ENCODE measurements around the gene SIM2. TPM values are rescaled to one million over a fixed set of nuclear protein-coding genes. Genes with fewer than 3 reads are reported as not detected.

Gene SIM2
- polyA plus RNA-seq, 3 donors from 2014 or later, result not detected

- H3K36me3 Mint-ChIP-seq, result no peaks in the 10 kb centered on the region
- H3K4me3 Mint-ChIP-seq, result no peak overlapping the region
- no peak for DNase-seq
- H3K4me1 Mint-ChIP-seq, result no peaks in the 10 kb centered on the region
- H3K27me3 Mint-ChIP-seq (ENCODE audit: low read depth in 3 of 3), result peaks cover 6 to 14% (median 10%) of the 10 kb centered on the region in 3 donors
- H3K27ac Mint-ChIP-seq, result no peak overlapping the region
- H3K9me3 Mint-ChIP-seq, result peaks cover 0 to 2% (median 0%) of the 10 kb centered on the region in 6 donors
Observed at GRCh38 chr21:36734367-36735200, 35.7 kb downstream of the SIM2 start.

DNA sequence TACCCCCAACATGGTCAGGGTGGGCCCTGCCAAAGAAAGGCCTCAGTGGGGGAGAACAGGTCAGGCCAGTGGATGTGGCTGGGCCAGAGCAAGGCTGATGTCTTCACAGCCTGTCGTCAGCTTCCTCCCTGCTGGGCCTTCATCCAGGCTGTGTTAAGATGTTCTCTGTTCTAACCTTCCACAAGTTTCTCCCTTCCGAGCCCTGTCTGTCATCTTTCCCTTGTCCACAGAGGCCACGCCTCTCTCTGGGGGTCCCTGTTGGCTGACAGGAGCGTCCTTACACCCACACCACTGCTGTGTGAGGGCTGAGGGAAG is 36.2 kb downstream of the SIM2 start:
- H3K4me3 Mint-ChIP-seq, result no peak overlapping the region
- no peak for DNase-seq
- no peaks in the 10 kb centered on the region for H3K36me3 Mint-ChIP-seq
- H3K4me1 Mint-ChIP-seq, result no peaks in the 10 kb centered on the region
- H3K9me3 Mint-ChIP-seq, result peaks cover 0 to 2% (median 0%) of the 10 kb centered on the region in 6 donors
- H3K27ac Mint-ChIP-seq, result no peak overlapping the region
- peaks cover 6 to 13% (median 10%) of the 10 kb centered on the region in 3 donors for H3K27me3 Mint-ChIP-seq (ENCODE audit: low read depth in 3 of 3)

DNA sequence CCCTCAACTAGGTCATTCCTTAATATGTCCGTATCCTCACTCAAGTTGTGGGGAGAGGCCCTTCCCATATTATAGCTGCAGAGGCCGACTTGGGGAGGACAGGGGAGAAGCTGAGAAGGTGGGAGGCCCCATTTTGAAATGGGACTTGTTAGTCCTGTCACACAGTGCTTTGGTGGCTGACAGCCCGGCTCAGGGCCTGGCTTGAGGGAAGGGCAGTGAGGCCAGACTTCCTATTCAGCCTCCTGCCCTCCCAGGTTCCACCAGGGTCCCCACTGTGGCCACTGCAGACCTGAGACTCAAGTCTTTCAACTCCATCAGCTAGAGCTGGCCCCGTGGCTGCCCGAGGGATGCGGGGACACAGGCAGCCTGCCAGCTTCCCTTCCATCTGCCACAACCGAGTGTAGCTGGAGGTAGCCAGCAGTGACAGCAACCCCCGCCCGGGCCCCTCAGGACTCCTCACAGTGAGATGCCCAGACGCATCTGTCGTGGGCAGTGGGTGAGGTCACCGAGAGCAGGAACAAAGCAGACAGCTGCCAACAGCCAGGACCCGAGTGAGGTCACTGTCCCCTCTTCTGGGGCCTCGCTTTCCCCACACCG is 36.9 kb downstream of the SIM2 start:
- H3K36me3 Mint-ChIP-seq, result no peaks in the 10 kb centered on the region
- H3K27me3 Mint-ChIP-seq (ENCODE audit: low read depth in 3 of 3), result peaks cover 5 to 12% (median 10%) of the 10 kb centered on the region in 3 donors
- no peak overlapping the region for H3K4me3 Mint-ChIP-seq
- DNase-seq, result no peak
- H3K9me3 Mint-ChIP-seq, result peaks cover 0 to 2% (median 0%) of the 10 kb centered on the region in 6 donors
- H3K4me1 Mint-ChIP-seq, result no peaks in the 10 kb centered on the region
- no peak overlapping the region for H3K27ac Mint-ChIP-seq

DNA sequence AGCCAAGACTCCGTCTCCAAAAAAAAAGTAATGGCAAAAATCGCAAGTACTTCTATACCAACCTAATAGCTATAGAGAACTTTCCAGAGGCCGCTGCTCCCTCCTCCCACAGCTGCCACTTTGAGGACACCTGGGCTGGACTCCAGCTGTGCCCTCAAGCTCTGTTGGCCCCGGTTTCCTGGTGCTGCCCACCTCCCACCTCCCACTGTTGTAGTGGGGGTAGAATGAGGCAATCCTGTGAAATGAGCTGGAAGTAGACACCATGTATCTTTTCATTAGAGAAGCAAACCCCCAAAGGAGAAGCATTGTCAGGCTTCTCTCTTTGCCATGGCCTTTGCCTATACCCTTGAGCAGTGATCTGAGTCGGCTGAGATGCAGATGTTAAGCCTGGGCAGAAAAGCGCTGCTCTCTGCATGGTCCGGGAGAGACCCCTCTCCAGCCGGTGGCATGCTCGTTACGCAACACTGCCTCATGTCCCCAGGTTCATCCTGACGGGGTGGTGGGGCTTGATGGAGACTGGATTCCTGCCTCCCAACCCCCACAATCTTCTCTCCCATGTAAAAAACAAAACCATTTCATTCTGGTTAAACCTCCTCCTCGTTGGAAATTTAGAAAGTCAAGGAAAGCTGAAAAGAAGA is 39.7 kb downstream of the SIM2 start:
- no peaks in the 10 kb centered on the region for H3K36me3 Mint-ChIP-seq
- no peak for DNase-seq
- no peak overlapping the region for H3K4me3 Mint-ChIP-seq
- no peaks in the 10 kb centered on the region for H3K4me1 Mint-ChIP-seq
- H3K27me3 Mint-ChIP-seq (ENCODE audit: low read depth in 3 of 3), result peaks cover 2 to 8% (median 4%) of the 10 kb centered on the region in 3 donors
- H3K9me3 Mint-ChIP-seq, result peaks cover 0 to 2% (median 0%) of the 10 kb centered on the region in 6 donors
- peak overlapping the region in 1 of 6 donors; percentile 10 for H3K27ac Mint-ChIP-seq

GRCh38 chr21:36741506-36741905 is 42.6 kb downstream of the SIM2 start:
- Mint-ChIP-seq H3K27me3 (ENCODE audit: low read depth in 3 of 3) (peaks cover 4 to 8% (median 6%) of the 10 kb centered on the region in 3 donors), H3K4me3 (no peak overlapping the region), H3K36me3 (peaks cover 0 to 2% (median 0%) of the 10 kb centered on the region in 3 donors), H3K27ac (no peak overlapping the region), H3K4me1 (peaks cover 1 to 3% of the 10 kb centered on the region in 2 donors), H3K9me3 (peaks cover 0 to 2% (median 0%) of the 10 kb centered on the region in 6 donors)
- DNase-seq, result no peak

DNA sequence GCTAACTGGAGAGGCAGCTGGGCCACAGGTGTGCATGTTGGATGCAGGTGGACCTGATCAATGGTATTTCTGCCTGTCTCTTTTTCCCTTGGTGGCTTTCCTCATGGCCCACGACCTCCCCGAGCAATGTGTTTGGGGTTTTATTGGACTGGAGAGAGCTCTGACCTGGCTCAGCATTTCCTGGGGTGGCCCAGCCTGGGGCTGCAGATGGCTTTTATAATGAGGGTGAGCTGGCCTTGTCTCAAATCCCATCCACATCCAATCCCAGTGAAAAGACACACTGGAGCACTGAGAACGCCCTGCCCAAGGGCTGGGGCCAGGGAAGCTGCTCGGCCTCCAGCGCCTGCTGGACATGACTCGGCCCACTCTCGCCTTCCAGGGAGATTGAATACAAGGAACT is 44.1 kb downstream of the SIM2 start:
- no peak overlapping the region for H3K4me3 Mint-ChIP-seq
- DNase-seq, result no peak
- H3K9me3 Mint-ChIP-seq, result peaks cover 0 to 1% (median 0%) of the 10 kb centered on the region in 6 donors
- peaks cover 9 to 11% of the 10 kb centered on the region in 2 donors for H3K4me1 Mint-ChIP-seq
- peaks cover 6 to 13% (median 12%) of the 10 kb centered on the region in 3 donors for H3K27me3 Mint-ChIP-seq (ENCODE audit: low read depth in 3 of 3)
- H3K36me3 Mint-ChIP-seq, result peaks cover 0 to 7% (median 0%) of the 10 kb centered on the region in 3 donors
- H3K27ac Mint-ChIP-seq, result no peak overlapping the region

GRCh38 chr21:36743446-36743845 is 44.5 kb downstream of the SIM2 start:
- H3K4me3 Mint-ChIP-seq, result no peak overlapping the region
- peaks cover 0 to 7% (median 1%) of the 10 kb centered on the region in 3 donors for H3K36me3 Mint-ChIP-seq

GRCh38 chr21:36744190-36744559 is 45.3 kb downstream of the SIM2 start:
- H3K4me3 Mint-ChIP-seq, result no peak overlapping the region
- no peaks in the 10 kb centered on the region for H3K9me3 Mint-ChIP-seq
- no peak for DNase-seq
- no peak overlapping the region for H3K27ac Mint-ChIP-seq
- peaks cover 17 to 19% of the 10 kb centered on the region in 2 donors for H3K4me1 Mint-ChIP-seq
- peaks cover 12 to 19% (median 13%) of the 10 kb centered on the region in 3 donors for H3K27me3 Mint-ChIP-seq (ENCODE audit: low read depth in 3 of 3)
- peaks cover 1 to 7% (median 6%) of the 10 kb centered on the region in 3 donors for H3K36me3 Mint-ChIP-seq

More at GRCh38 chr21:36743446-36743845, 44.5 kb downstream of the SIM2 start:
- H3K9me3 Mint-ChIP-seq, result no peaks in the 10 kb centered on the region
- DNase-seq, result no peak
- H3K27me3 Mint-ChIP-seq (ENCODE audit: low read depth in 3 of 3), result peaks cover 8 to 16% (median 12%) of the 10 kb centered on the region in 3 donors
- H3K27ac Mint-ChIP-seq, result no peak overlapping the region
- peaks cover 12 to 14% of the 10 kb centered on the region in 2 donors for H3K4me1 Mint-ChIP-seq

GRCh38 chr21:36744560-36745231 is 45.8 kb downstream of the SIM2 start:
- Mint-ChIP-seq H3K27me3 (ENCODE audit: low read depth in 3 of 3) (peaks cover 13 to 21% (median 15%) of the 10 kb centered on the region in 3 donors), H3K27ac (no peak overlapping the region), H3K4me1 (peaks cover 17 to 19% of the 10 kb centered on the region in 2 donors), H3K36me3 (peaks cover 6 to 11% (median 8%) of the 10 kb centered on the region in 3 donors), H3K9me3 (no peaks in the 10 kb centered on the region), H3K4me3 (no peak overlapping the region)
- no peak for DNase-seq

DNA sequence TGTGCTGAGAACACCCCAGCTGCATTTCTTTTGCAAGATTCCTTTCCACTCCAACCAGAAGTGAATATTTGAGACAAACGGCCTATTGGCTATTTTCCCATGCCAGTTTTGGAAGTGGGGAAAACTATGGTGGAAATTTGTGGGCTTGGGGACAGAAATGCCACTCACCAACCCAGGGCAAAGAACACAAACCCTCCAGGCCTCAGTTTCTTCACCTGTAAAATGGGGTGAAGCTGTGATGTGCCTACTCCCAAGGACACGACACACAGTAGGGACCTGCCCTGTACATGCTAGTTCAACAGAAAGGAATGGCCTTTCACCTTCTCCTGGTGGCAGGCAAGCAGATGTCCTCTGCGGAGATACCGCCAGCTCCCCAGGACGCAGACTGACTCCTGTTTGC is 46.5 kb downstream of the SIM2 start:
- peaks cover 13 to 24% (median 15%) of the 10 kb centered on the region in 3 donors for H3K27me3 Mint-ChIP-seq (ENCODE audit: low read depth in 3 of 3)

DNA sequence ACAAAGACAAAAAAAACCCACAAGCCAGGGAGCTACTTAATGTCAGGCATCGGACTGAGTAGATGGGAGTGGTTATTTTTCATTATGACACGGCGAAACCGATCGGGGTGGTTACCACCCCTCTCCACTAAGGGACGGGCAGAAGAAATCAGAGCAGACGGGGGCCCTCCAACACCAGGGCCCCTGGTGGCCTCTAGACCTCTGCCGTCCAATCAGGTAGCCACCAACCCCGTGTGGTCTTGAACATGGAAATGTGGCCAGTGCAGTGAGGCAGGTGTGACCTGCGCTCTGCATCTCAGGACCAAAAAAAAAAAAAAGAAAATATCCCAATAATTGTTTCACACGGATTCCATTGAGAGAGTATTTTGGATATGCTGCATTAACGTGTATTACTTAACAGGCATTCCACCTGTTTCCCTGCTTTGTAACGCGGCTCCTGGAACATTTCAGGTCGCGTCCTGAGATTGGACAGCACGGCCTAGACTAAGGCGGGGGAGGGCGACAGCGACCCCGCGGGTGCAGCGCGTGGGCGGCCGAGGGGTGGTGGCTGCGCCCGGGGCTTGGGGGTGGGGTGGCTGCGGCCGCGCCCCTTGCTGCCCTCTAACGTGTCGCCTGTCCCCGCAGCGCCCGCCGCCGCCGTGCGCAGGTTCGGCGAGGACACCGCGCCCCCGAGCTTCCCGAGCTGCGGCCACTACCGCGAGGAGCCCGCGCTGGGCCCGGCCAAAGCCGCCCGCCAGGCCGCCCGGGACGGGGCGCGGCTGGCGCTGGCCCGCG is 48.3 kb downstream of the SIM2 start:
- H3K27me3 Mint-ChIP-seq (ENCODE audit: low read depth in 3 of 3), result peaks cover 13 to 24% (median 15%) of the 10 kb centered on the region in 3 donors
- peaks cover 17 to 19% of the 10 kb centered on the region in 2 donors for H3K4me1 Mint-ChIP-seq
- peaks cover 18 to 27% (median 24%) of the 10 kb centered on the region in 3 donors for H3K36me3 Mint-ChIP-seq
- DNase-seq, result no peak
- H3K4me3 Mint-ChIP-seq, result peak overlapping the region; percentile 34 to 82 (median 72)
- H3K27ac Mint-ChIP-seq, result no peak overlapping the region
- H3K9me3 Mint-ChIP-seq, result no peaks in the 10 kb centered on the region

More for the DNA sequence above, 46.5 kb downstream of the SIM2 start:
- H3K9me3 Mint-ChIP-seq, result no peaks in the 10 kb centered on the region
- no peak for DNase-seq
- no peak overlapping the region for H3K27ac Mint-ChIP-seq
- H3K36me3 Mint-ChIP-seq, result peaks cover 14 to 16% (median 14%) of the 10 kb centered on the region in 3 donors
- H3K4me1 Mint-ChIP-seq, result peaks cover 17 to 19% of the 10 kb centered on the region in 2 donors
- H3K4me3 Mint-ChIP-seq, result no peak overlapping the region

DNA sequence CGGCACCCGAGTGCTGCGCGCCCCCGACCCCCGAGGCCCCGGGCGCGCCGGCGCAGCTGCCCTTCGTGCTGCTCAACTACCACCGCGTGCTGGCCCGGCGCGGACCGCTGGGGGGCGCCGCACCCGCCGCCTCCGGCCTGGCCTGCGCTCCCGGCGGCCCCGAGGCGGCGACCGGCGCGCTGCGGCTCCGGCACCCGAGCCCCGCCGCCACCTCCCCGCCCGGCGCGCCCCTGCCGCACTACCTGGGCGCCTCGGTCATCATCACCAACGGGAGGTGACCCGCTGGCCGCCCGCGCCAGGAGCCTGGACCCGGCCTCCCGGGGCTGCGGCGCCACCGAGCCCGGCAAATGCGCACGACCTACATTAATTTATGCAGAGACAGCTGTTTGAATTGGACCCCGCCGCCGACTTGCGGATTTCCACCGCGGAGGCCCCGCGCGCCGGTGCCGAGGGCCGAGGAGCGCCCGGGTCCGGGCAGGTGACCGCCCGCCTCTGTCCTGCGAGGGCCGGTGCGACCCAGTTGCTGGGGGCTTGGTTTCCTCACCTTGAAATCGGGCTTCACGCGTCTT is 49.0 kb downstream of the SIM2 start:
- H3K27ac Mint-ChIP-seq, result no peak overlapping the region
- peak; percentile 7 to 15 (median 9) for DNase-seq
- H3K4me3 Mint-ChIP-seq, result peak overlapping the region; percentile 50 to 83 (median 63)
- peaks cover 13 to 24% (median 15%) of the 10 kb centered on the region in 3 donors for H3K27me3 Mint-ChIP-seq (ENCODE audit: low read depth in 3 of 3)
- H3K9me3 Mint-ChIP-seq, result no peaks in the 10 kb centered on the region
- peaks cover 21 to 32% (median 30%) of the 10 kb centered on the region in 3 donors for H3K36me3 Mint-ChIP-seq
- peaks cover 17 to 19% of the 10 kb centered on the region in 2 donors for H3K4me1 Mint-ChIP-seq

Measured in immature natural killer cell (primary cell).